HG02970 (cell line): ENCODE results near the gene CREBZF.
A peak's percentile ranks its signal among the peaks of the same experiment; 100 is the strongest.
"Not testable (repeated sequence)": the region's sequence is repeated elsewhere in the genome, so short reads cannot be mapped to it uniquely, and the experiment has no call there.

ENCODE experiments used
- ATAC-seq: cut with Tn5 transposase; IDR thresholded peaks from one replicate; pipeline ENCODE4 v1.9.1; 2021; ENCODE audit warnings: mild to moderate bottlenecking, moderate library complexity, moderate number of reproducible peaks; ENCODE audit not compliant: unreplicated experiment, low FRiP score

CREBZF gene

GRCh38 chr11:85627998-85628770 is 36.7 kb downstream of the CREBZF start, which contains the start of gene TMEM126B:
TSS of gene TMEM126B (plus strand) at chr11:85628593. CDS start at chr11:85628608, 15 bp downstream.
- ATAC-seq, result peak; percentile 100

- no peak for ATAC-seq
Observed at GRCh38 chr11:85627332-85627997, 37.5 kb downstream of the CREBZF start, which contains the start of gene DLG2. TSS of gene DLG2 (minus strand) at chr11:85627344.

- no peak for ATAC-seq
Observed at GRCh38 chr11:85626496-85626895, 38.4 kb downstream of the CREBZF start.

GRCh38 chr11:85620256-85620655 is 44.7 kb downstream of the CREBZF start:
- no peak for ATAC-seq

- ATAC-seq, result no peak
Observed at GRCh38 chr11:85619499-85619898, 45.4 kb downstream of the CREBZF start.

GRCh38 chr11:85611643-85612042 is 53.3 kb downstream of the CREBZF start:
- ATAC-seq, result not testable (repeated sequence)
